GM12875 (cell line): Measurements from ENCODE around the gene PHYH.
"Not testable (repeated sequence)": the region's sequence is repeated elsewhere in the genome, so short reads cannot be mapped to it uniquely, and the experiment has no call there.

Experiments
- H3K4me3 ChIP-seq: one replicate; pipeline ENCODE4 v1.5.1; 2011; ENCODE audit warnings: low read depth, low read length, control low read depth
- TF ChIP-seq, protein P1 (sequence below): IDR thresholded peaks from 2 replicates; pipeline ENCODE4 v1.5.1; 2011; ENCODE audit warnings: low read depth, mild to moderate bottlenecking, control low read depth, inconsistent platforms, low read length, moderate library complexity, borderline replicate concordance; ENCODE audit not compliant: insufficient read depth

Gene PHYH

GRCh38 chr10:13291821-13292773 lies 7.8 kb downstream of the PHYH start:
- no peak overlapping the region for H3K4me3 ChIP-seq
- TF ChIP-seq, protein P1, sequence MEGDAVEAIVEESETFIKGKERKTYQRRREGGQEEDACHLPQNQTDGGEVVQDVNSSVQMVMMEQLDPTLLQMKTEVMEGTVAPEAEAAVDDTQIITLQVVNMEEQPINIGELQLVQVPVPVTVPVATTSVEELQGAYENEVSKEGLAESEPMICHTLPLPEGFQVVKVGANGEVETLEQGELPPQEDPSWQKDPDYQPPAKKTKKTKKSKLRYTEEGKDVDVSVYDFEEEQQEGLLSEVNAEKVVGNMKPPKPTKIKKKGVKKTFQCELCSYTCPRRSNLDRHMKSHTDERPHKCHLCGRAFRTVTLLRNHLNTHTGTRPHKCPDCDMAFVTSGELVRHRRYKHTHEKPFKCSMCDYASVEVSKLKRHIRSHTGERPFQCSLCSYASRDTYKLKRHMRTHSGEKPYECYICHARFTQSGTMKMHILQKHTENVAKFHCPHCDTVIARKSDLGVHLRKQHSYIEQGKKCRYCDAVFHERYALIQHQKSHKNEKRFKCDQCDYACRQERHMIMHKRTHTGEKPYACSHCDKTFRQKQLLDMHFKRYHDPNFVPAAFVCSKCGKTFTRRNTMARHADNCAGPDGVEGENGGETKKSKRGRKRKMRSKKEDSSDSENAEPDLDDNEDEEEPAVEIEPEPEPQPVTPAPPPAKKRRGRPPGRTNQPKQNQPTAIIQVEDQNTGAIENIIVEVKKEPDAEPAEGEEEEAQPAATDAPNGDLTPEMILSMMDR, result no peak

- no peak overlapping the region for H3K4me3 ChIP-seq
- TF ChIP-seq, protein P1, result no peak
These were observed 8.8 kb downstream of the PHYH start for GRCh38 chr10:13291061-13291460.

DNA sequence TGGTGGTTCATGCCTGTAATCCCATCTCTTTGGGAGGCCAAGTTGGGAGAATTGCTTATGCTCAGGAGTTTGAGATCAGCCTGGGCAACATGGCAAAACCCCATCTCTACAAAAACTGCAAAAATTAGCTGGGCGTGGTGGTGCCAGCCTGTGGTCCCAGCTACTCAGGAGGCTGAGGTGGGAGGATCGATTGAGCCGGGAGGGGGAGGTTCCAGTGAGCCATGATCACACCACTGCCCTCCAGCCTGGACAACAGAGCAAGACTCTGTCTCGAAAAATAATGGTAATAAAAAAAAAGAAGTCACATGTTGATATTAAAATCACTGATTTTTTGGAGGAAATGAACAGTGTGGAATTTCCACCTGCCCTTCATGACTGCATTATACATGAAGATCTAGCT lies 15.8 kb downstream of the PHYH start:
- TF ChIP-seq, protein P1, result no peak
- no peak overlapping the region for H3K4me3 ChIP-seq

- not testable (repeated sequence) for H3K4me3 ChIP-seq
These were observed 17.5 kb downstream of the PHYH start for GRCh38 chr10:13282348-13282747.

DNA sequence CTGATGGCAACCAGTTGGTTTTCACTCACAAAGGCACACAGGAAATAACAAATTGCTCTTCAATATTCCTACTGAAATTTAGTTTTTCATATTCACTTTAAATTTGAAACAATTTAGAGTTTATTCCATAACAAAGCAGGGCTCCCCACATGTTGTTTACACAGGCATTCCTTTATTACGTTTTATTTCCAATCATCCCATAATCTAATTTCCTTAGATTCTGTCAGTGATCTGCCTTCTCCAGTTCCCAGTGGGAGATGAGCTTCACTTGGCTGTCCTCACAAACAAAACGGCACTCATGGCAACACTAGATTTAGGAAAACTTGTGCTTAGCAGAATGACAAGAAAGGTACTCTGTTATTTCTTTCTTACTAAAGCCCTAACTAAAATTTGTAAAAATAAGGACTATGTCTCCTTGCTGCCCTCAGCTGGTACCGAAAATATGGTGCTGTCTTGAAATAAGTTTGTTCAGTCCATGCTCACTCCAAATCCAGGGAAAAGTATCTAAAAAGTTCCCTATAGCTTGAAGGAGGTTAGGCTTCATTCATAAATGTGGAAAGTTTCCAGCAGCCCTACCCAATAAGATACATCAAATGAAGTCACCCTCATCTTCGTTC lies 23.0 kb downstream of the PHYH start:
- TF ChIP-seq, protein P1, result no peak
- H3K4me3 ChIP-seq, result no peak overlapping the region

- H3K4me3 ChIP-seq, result not testable (repeated sequence)
These were observed 23.7 kb downstream of the PHYH start for GRCh38 chr10:13276146-13276545.

- TF ChIP-seq, protein P1, result no peak
- no peak overlapping the region for H3K4me3 ChIP-seq
These were observed 27.7 kb downstream of the PHYH start for GRCh38 chr10:13272164-13272571.

DNA sequence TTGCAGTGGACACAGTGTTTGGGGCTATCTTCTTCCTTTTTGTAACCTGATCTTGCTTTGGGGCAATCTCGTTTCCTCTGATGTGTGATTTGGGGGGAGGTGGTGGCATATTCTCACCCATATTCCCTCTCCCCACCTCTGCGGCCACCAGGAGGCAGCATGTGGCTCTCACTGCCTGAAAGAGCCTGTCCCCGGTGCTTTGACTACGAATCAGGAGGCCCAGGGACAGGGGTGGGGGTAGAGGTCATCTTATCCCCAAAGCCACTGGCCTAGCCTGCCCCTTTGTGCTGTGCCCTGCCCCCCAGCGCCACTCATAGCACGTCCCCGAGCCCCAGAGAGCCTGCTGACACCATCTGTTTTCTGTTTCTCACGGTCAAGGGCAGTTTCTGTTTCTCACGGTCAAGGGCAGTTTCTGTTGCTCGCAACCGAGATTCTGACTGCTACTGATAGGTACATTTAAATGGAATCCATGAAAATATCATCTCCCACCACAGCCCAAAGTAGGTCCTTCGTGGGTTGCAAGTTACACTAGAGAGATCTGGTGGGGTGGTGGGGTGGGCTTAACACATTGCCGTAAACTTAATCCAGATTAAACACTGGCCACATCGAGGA lies 28.2 kb downstream of the PHYH start:
- TF ChIP-seq, protein P1, result peak; percentile 75
- no peak overlapping the region for H3K4me3 ChIP-seq
